Thyroid gland (tissue), 4 donors: ENCODE measurements around the gene TSLP. TPM values are rescaled to one million over a fixed set of nuclear protein-coding genes. Genes with fewer than 3 reads are reported as not detected.

ENCODE experiments used
- DNase-seq, 2 donors: peaks; one replicate each; pipeline ENCODE4 v3.0.0-alpha.2; 2019
- H3K27ac ChIP-seq, 3 donors: fragments of 200-600 bp; sonication (generic); 1 replicate in 2 of 3; 2 replicates in 1 of 3; pipeline ENCODE4 v1.5.1; 2016 to 2019; ENCODE audit warnings: mild to moderate bottlenecking in 1 of 3, moderate library complexity in 1 of 3
- H3K27me3 ChIP-seq: fragments of 200-600 bp; sonication (generic); one replicate; pipeline ENCODE4 v1.5.1; 2019
- H3K36me3 ChIP-seq, 2 donors: fragments of 200-600 bp; sonication (generic); one replicate each; pipeline ENCODE4 v1.5.1; 2016 to 2019
- H3K4me1 ChIP-seq, 2 donors: fragments of 200-600 bp; sonication (generic); one replicate each; pipeline ENCODE4 v1.5.1; 2017 to 2019
- H3K4me3 ChIP-seq, 3 donors: fragments of 200-600 bp; sonication (generic); replicated peaks in 1 of 3; 1 replicate in 2 of 3; 2 replicates in 1 of 3; pipeline ENCODE4 v1.5.1; 2016; ENCODE audit warnings: mild to moderate bottlenecking in 1 of 3
- H3K9me3 ChIP-seq: fragments of 200-600 bp; sonication (generic); one replicate; pipeline ENCODE4 v1.5.1; 2017
- POLR2A ChIP-seq, 2 donors: fragments of 450-650 bp; IDR thresholded peaks; one replicate each; pipeline ENCODE4 v1.6.1; 2017; ENCODE audit warnings: antibody characterized with exemption in 2 of 2, mild to moderate bottlenecking in 2 of 2, moderate library complexity in 1 of 2
- WGBS, 2 donors: methylation state at CpG; one replicate each; pipeline ENCODE4 v1.1.5; 2017; 5-methylcytosine and 5-hydroxymethylcytosine counted together
- intact Hi-C: fragments of 100-400 bp; cut with DNase I; formaldehyde crosslinking; loops from one replicate; pipeline ENCODE4 v1.15.1; 2023
- total RNA-seq, 4 donors: library from RNA; depleted of rRNA; stranded (reverse); fragments of >200 nt; gene quantifications; one replicate each; pipeline ENCODE4 v1.2.3, GENCODE V29; 2016
- TF ChIP-seq, protein P1 (sequence below), 6 experiments: fragments of 200-600 bp in 3 of 6; fragments of 450-650 bp in 3 of 6; sonication (generic) in 3 of 6; IDR thresholded peaks; one replicate each; pipeline ENCODE4 v1.5.1; 2016 to 2019; ENCODE audit warnings: antibody characterized with exemption in 6 of 6, mild to moderate bottlenecking in 2 of 6, inconsistent platforms in 1 of 6, moderate library complexity in 1 of 6

Gene TSLP
- total RNA-seq, 4 donors from 2014 or later: 0.11 to 0.81 (median 0.26) TPM

DNA sequence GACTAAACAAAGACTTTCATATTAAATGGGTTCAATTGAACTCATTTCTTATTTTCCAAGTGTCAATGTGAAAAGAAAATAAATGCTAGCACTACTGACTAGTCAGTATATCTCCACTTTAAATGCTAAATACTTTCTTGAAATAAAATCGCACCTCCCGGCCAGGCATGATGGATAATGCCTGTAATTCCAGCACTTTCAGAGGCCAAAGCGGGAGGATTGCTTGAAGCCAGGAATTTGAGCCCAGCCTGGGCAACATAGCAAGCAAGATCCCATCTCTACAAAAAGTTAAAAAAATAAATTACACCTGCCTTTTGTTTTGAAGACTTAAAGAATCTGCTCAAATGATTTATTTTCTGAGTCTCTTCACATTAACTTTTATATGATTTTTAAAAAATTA is 55.4 kb downstream of the TSLP start:
- H3K4me1 ChIP-seq: peaks cover 5 to 7% of the 10 kb centered on the region in 2 donors
- intact Hi-C loops: no loop called here
- peaks cover 22 to 33% of the 10 kb centered on the region in 2 donors for H3K36me3 ChIP-seq
- no peak for TF ChIP-seq POLR2A (IDR thresholded peaks at IDR 0.05)
- TF ChIP-seq, protein P1, sequence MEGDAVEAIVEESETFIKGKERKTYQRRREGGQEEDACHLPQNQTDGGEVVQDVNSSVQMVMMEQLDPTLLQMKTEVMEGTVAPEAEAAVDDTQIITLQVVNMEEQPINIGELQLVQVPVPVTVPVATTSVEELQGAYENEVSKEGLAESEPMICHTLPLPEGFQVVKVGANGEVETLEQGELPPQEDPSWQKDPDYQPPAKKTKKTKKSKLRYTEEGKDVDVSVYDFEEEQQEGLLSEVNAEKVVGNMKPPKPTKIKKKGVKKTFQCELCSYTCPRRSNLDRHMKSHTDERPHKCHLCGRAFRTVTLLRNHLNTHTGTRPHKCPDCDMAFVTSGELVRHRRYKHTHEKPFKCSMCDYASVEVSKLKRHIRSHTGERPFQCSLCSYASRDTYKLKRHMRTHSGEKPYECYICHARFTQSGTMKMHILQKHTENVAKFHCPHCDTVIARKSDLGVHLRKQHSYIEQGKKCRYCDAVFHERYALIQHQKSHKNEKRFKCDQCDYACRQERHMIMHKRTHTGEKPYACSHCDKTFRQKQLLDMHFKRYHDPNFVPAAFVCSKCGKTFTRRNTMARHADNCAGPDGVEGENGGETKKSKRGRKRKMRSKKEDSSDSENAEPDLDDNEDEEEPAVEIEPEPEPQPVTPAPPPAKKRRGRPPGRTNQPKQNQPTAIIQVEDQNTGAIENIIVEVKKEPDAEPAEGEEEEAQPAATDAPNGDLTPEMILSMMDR (IDR thresholded peaks at IDR 0.05): no peak
- 91 to 97% methylated on average over 3 of the region's 3 CpGs for WGBS, 2 donors
- H3K4me3 ChIP-seq: no peak overlapping the region
- H3K27me3 ChIP-seq: no peaks in the 10 kb centered on the region
- H3K9me3 ChIP-seq: no peaks in the 10 kb centered on the region
- H3K27ac ChIP-seq: no peak overlapping the region
- no peak for DNase-seq

Other genes starting within 250 kb of the TSLP start
- 10 to 100 TPM; 26.3 to 43.2 (median 30.4) TPM for gene WDR36, start 20.6 kb downstream of the TSLP start, total RNA-seq
- gene CAMK4, start 152.7 kb downstream of the TSLP start, total RNA-seq: 1 to 10 TPM in 3 of 4 donors, under 1 TPM in 1; 0.45 to 2.5 (median 1.4) TPM